ENCODE data around the gene SPATA20. TPM values are rescaled to one million over a fixed set of nuclear protein-coding genes. Genes with fewer than 3 reads are reported as not detected.

The SPATA20 gene
- total and polyA plus RNA-seq, 2 donors (not counting 3 experiments of a cell fraction or from before 2014, with no cell fraction given): 42.3 to 51.5 TPM

GRCh38 chr17:50582741-50583140, 35.8 kb downstream of the SPATA20 start:
- Histone ChIP-seq H2AFZ (ENCODE audit: low read depth, low read length) (no peak overlapping the region), H3K4me3 (replicated peaks in 1 of 3; ENCODE audit: insufficient read depth in 1 of 3, low read depth in 1 of 3, low read length in 3 of 3) (no peak overlapping the region), H3K9me3 (replicated peaks; ENCODE audit: control insufficient read depth, insufficient read depth, low read length) (no peaks in the 10 kb centered on the region), H3K36me3 (ENCODE audit: control insufficient read depth in 2 of 2, extremely low read depth in 1 of 2, insufficient read depth in 2 of 2, low read length in 2 of 2) (no peaks in the 10 kb centered on the region), H3K27me3 (ENCODE audit: control insufficient read depth in 2 of 2, insufficient read depth in 2 of 2, low read length in 2 of 2) (peaks cover 0 to 6% of the 10 kb centered on the region in 2 experiments), H3K9ac (replicated peaks; ENCODE audit: extremely low read depth, insufficient read depth, low read length) (no peak overlapping the region), H3K4me1 (ENCODE audit: control insufficient read depth, extremely low read depth, insufficient read depth, low read length) (no peaks in the 10 kb centered on the region), H3K9me1 (replicated peaks; ENCODE audit: control insufficient read depth, extremely low read depth, insufficient read depth, low read length) (no peaks in the 10 kb centered on the region), H3K79me2 (ENCODE audit: control insufficient read depth, insufficient read depth, low read length) (no peaks in the 10 kb centered on the region), H3K27ac (ENCODE audit: insufficient read depth, low read depth, low read length) (no peak overlapping the region), H4K20me1 (replicated peaks; ENCODE audit: control insufficient read depth, extremely low read depth, insufficient read depth, low read length) (no peaks in the 10 kb centered on the region), H3K4me2 (ENCODE audit: insufficient read depth, low read length) (no peak overlapping the region)
- no peak for TF ChIP-seq CTCF (IDR thresholded peaks at IDR 0.05; ENCODE audit: extremely low read depth in 1 of 2, insufficient read depth in 1 of 2, low read depth in 1 of 2, low read length in 2 of 2)
- TF ChIP-seq JUN (IDR thresholded peaks at IDR 0.05; ENCODE audit: borderline replicate concordance, insufficient read depth, insufficient read length, low read depth): no peak
- TF ChIP-seq MYC (IDR thresholded peaks at IDR 0.05; ENCODE audit: low read depth, low read length): no peak
- TF ChIP-seq POLR2A (IDR thresholded peaks at IDR 0.05; ENCODE audit: low read depth, low read length): no peak
- no peak for TF ChIP-seq EZH2 (IDR thresholded peaks at IDR 0.05; ENCODE audit: borderline replicate concordance, low read depth, low read length, severe bottlenecking)
- no peak for TF ChIP-seq FOS (IDR thresholded peaks at IDR 0.05; ENCODE audit: borderline replicate concordance, insufficient read depth, low read length)
- TF ChIP-seq POLR2AphosphoS5 (IDR thresholded peaks at IDR 0.05; ENCODE audit: insufficient read depth, low read depth, low read length): no peak
- TF ChIP-seq GATA2 (IDR thresholded peaks at IDR 0.05; ENCODE audit: insufficient read depth, insufficient read length, low read depth, low read length): no peak
- TF ChIP-seq MAX (IDR thresholded peaks at IDR 0.05; ENCODE audit: insufficient read depth, insufficient read length): no peak
- DNase-seq (ENCODE audit: low read depth, low spot score) (no peak), FAIRE-seq (no peak)
- intact Hi-C loops (cut with micrococcal nuclease) (no loop called here), dilution Hi-C loops (cut with MboI; ENCODE audit: extremely low pct_ligation_motif_present, low sequenced_read_pairs) (no loop called here)
- no TSS peak for BruUV-seq (replicated peaks)
- CTCF ChIA-PET: interaction anchor here (0.9 to 1.2 kb wide), 3 partner anchors 9 to 32 kb away, joined by 4 read pairs; no protein-coding TSS in a partner anchor
- POLR2A ChIA-PET: no interaction called here

Measured in endothelial cell of umbilical vein (primary cell).